HG02798 (cell line): ENCODE results near the gene IFNL3.
A peak's percentile ranks its signal among the peaks of the same experiment; 100 is the strongest.
"Not testable (repeated sequence)": the region's sequence is repeated elsewhere in the genome, so short reads cannot be mapped to it uniquely, and the experiment has no call there.

Experiments used
- ATAC-seq: cut with Tn5 transposase; IDR thresholded peaks from one replicate; pipeline ENCODE4 v1.9.1; 2021; ENCODE audit warnings: mild to moderate bottlenecking; ENCODE audit not compliant: unreplicated experiment, poor library complexity

The IFNL3 gene

GRCh38 chr19:39253374-39254149 is 8.8 kb upstream of the IFNL3 start:
- ATAC-seq: no peak

- ATAC-seq: no peak
Measured at GRCh38 chr19:39252458-39252857, 7.7 kb upstream of the IFNL3 start.

- no peak for ATAC-seq
Measured at GRCh38 chr19:39251846-39252245, 7.0 kb upstream of the IFNL3 start.

GRCh38 chr19:39251081-39251480 is 6.3 kb upstream of the IFNL3 start:
- no peak for ATAC-seq

- no peak for ATAC-seq
Measured at GRCh38 chr19:39248806-39249205, 4.0 kb upstream of the IFNL3 start, which contains the start of gene IFNL4. Gene IFNL4 (minus strand): TSS chr19:39248856.

- ATAC-seq: no peak
Measured at GRCh38 chr19:39247701-39248664, 3.2 kb upstream of the IFNL3 start.

- no peak for ATAC-seq
Measured at GRCh38 chr19:39246951-39247669, 2.3 kb upstream of the IFNL3 start.

GRCh38 chr19:39245166-39245565 is 360 bp upstream of the IFNL3 start:
- ATAC-seq: not testable (repeated sequence)

- not testable (repeated sequence) for ATAC-seq
Measured at GRCh38 chr19:39243741-39244140, 1.1 kb downstream of the IFNL3 start.

- no peak for ATAC-seq
Measured at GRCh38 chr19:39240421-39240820, 4.4 kb downstream of the IFNL3 start.

- ATAC-seq: no peak
Measured at GRCh38 chr19:39238944-39239343, 5.9 kb downstream of the IFNL3 start.

- ATAC-seq: no peak
Measured at GRCh38 chr19:39238209-39238608, 6.6 kb downstream of the IFNL3 start.

GRCh38 chr19:39237200-39238184 is 7.3 kb downstream of the IFNL3 start:
- peak; percentile 70 for ATAC-seq

- ATAC-seq: no peak
Measured at GRCh38 chr19:39236527-39236926, 8.3 kb downstream of the IFNL3 start.

GRCh38 chr19:39232708-39233107 is 12.1 kb downstream of the IFNL3 start:
- no peak for ATAC-seq

GRCh38 chr19:39230096-39230764 is 14.6 kb downstream of the IFNL3 start:
- no peak for ATAC-seq

- ATAC-seq: no peak
Measured at GRCh38 chr19:39224910-39225309, 19.9 kb downstream of the IFNL3 start.

GRCh38 chr19:39223703-39224279 is 21.0 kb downstream of the IFNL3 start:
- no peak for ATAC-seq
